A673 (cell line): ENCODE measurements around the gene ZNF496. TPM values are rescaled to one million over a fixed set of nuclear protein-coding genes. Genes with fewer than 3 reads are reported as not detected.

ENCODE experiments used
- BruUV-seq: library from RNA; stranded (reverse); fragments of 400-500 nt; replicated peaks from 2 replicates; lab custom pipeline; 2021; lab: Mats Ljungman, UMichigan
- CTCF ChIA-PET: fragments of 300-600 bp; sonication (Branson Sonifier 250); formaldehyde crosslinking; loops from one replicate; lab custom pipeline; 2022; ENCODE audit warnings: antibody characterized with exemption; lab: Charles Lee
- POLR2A ChIA-PET: fragments of 300-600 bp; sonication (Branson Sonifier 250); formaldehyde crosslinking; loops from one replicate; lab custom pipeline; 2022; ENCODE audit warnings: antibody characterized with exemption; ENCODE audit not compliant: low non-redundant PET; lab: Charles Lee
- DNase-seq: peaks from one replicate; pipeline ENCODE4 v3.0.0-alpha.2; 2015; ENCODE audit warnings: low spot score
- H3K27ac ChIP-seq: fragments of 200-600 bp; sonication (generic); 2 replicates; pipeline ENCODE4 v1.5.1; 2016; ENCODE audit warnings: mixed run types, low read depth, mild to moderate bottlenecking, mixed read lengths, antibody characterized with exemption, low read length; ENCODE audit not compliant: poor library complexity, severe bottlenecking
- H3K27me3 ChIP-seq: fragments of 200-600 bp; sonication (generic); replicated peaks from 2 replicates; pipeline ENCODE4 v1.6.1; 2017; ENCODE audit warnings: mixed run types, low read depth, mild to moderate bottlenecking, mixed read lengths, antibody characterized with exemption, low read length; ENCODE audit not compliant: insufficient read depth, poor library complexity
- H3K36me3 ChIP-seq: fragments of 200-600 bp; sonication (generic); 2 replicates; pipeline ENCODE4 v1.6.1; 2016; ENCODE audit warnings: mixed run types, mild to moderate bottlenecking, mixed read lengths, antibody characterized with exemption, low read length; ENCODE audit not compliant: insufficient read depth, poor library complexity, severe bottlenecking
- H3K4me1 ChIP-seq: fragments of 200-600 bp; sonication (generic); 2 replicates; pipeline ENCODE4 v1.6.1; 2017; ENCODE audit warnings: mixed run types, mild to moderate bottlenecking, mixed read lengths, antibody characterized with exemption, low read length; ENCODE audit not compliant: insufficient read depth, poor library complexity, severe bottlenecking
- H3K4me3 ChIP-seq: fragments of 200-600 bp; sonication (generic); 2 replicates; pipeline ENCODE4 v1.5.1; 2016; ENCODE audit warnings: low read depth, mixed run types, mild to moderate bottlenecking, mixed read lengths, low read length; ENCODE audit not compliant: poor library complexity, severe bottlenecking
- H3K9me3 ChIP-seq: fragments of 200-600 bp; sonication (generic); 2 replicates; pipeline ENCODE4 v1.6.1; 2016; ENCODE audit warnings: mixed run types, low read depth, mild to moderate bottlenecking, mixed read lengths, antibody characterized with exemption, low read length; ENCODE audit not compliant: poor library complexity, severe bottlenecking
- EZH2 ChIP-seq: fragments of 200-600 bp; sonication (generic); IDR thresholded peaks from 2 replicates; pipeline ENCODE4 v1.6.1; 2017; ENCODE audit warnings: borderline replicate concordance, low read depth, mild to moderate bottlenecking, mixed read lengths, antibody characterized with exemption, low read length; ENCODE audit not compliant: poor library complexity, severe bottlenecking
- intact Hi-C: fragments of 100-400 bp; cut with micrococcal nuclease; formaldehyde crosslinking; loops from one replicate; pipeline ENCODE4 v1.10.0; 2022; ENCODE audit not compliant: unreplicated experiment
- total RNA-seq: library from RNA; stranded (reverse); gene quantifications from 2 replicates; pipeline ENCODE4 v1.2.3, GENCODE V29; 2021
- TF ChIP-seq, protein P1 (sequence below): fragments of 300-800, 200-600 bp; sonication (generic); conservative IDR thresholded peaks from 2 replicates; pipeline ENCODE4 v1.5.1; 2017; ENCODE audit warnings: low read depth, mild to moderate bottlenecking, antibody characterized with exemption, low read length, moderate library complexity, mixed read lengths

The ZNF496 gene
- total RNA-seq, 1 experiment from 2014 or later = 30.2 TPM

DNA sequence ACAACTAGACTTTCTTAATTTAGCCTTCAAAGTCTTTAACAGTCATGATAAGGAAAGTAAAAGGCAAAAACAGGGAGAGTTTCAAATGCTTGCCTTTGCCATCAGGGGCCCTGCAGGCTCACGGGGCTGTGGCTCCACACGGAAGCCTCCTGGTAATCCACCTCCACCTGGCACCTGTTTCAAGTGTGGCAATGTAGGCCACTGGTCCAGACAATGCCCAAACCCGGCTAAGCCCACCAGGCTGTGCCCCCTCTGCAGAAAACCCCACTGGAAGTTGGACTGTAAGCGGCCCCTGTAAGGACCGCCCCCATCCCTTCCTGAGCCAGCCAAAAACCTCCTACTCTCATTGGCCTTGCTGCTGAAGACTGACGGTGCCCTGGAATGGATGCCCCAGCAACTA, 43.3 kb downstream of the ZNF496 start:
- Histone ChIP-seq H3K9me3 (no peaks in the 10 kb centered on the region), H3K36me3 (no peaks in the 10 kb centered on the region), H3K27me3 (no peaks in the 10 kb centered on the region), H3K4me1 (no peaks in the 10 kb centered on the region), H3K27ac (no peak overlapping the region), H3K4me3 (no peak overlapping the region)
- DNase-seq = no peak
- CTCF ChIA-PET = no interaction called here
- no TSS peak for BruUV-seq
- intact Hi-C loops = no loop called here
- POLR2A ChIA-PET = no interaction called here
- TF ChIP-seq, protein P1, sequence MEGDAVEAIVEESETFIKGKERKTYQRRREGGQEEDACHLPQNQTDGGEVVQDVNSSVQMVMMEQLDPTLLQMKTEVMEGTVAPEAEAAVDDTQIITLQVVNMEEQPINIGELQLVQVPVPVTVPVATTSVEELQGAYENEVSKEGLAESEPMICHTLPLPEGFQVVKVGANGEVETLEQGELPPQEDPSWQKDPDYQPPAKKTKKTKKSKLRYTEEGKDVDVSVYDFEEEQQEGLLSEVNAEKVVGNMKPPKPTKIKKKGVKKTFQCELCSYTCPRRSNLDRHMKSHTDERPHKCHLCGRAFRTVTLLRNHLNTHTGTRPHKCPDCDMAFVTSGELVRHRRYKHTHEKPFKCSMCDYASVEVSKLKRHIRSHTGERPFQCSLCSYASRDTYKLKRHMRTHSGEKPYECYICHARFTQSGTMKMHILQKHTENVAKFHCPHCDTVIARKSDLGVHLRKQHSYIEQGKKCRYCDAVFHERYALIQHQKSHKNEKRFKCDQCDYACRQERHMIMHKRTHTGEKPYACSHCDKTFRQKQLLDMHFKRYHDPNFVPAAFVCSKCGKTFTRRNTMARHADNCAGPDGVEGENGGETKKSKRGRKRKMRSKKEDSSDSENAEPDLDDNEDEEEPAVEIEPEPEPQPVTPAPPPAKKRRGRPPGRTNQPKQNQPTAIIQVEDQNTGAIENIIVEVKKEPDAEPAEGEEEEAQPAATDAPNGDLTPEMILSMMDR = no peak
- no peak for TF ChIP-seq EZH2

DNA sequence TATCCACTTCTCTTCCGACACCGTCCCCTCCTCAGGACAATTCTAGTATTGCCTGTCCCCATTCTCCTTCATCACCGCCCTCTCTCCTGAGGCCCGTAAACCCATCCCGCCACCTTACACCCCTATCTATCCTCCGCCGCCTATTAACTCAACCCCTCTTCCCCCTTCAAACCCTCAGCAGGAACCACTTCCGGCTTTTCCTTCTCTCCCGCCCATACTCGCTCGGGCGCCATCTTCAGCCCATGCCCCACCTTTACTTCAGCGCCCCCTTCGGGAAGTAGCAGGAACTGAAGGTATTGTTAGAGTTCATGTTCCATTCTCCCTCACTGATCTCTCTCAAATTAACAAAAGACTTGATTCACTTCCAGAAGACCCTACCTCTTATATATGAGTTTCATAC, 44.2 kb downstream of the ZNF496 start:
- no peak for TF ChIP-seq EZH2
- TF ChIP-seq, protein P1 = peak; percentile 40
- Histone ChIP-seq H3K4me1 (no peaks in the 10 kb centered on the region), H3K36me3 (no peaks in the 10 kb centered on the region), H3K27ac (no peak overlapping the region), H3K9me3 (no peaks in the 10 kb centered on the region), H3K4me3 (no peak overlapping the region), H3K27me3 (no peaks in the 10 kb centered on the region)
- intact Hi-C loops = no loop called here
- DNase-seq = no peak
- CTCF ChIA-PET = no interaction called here
- POLR2A ChIA-PET = no interaction called here
- BruUV-seq = no TSS peak

DNA sequence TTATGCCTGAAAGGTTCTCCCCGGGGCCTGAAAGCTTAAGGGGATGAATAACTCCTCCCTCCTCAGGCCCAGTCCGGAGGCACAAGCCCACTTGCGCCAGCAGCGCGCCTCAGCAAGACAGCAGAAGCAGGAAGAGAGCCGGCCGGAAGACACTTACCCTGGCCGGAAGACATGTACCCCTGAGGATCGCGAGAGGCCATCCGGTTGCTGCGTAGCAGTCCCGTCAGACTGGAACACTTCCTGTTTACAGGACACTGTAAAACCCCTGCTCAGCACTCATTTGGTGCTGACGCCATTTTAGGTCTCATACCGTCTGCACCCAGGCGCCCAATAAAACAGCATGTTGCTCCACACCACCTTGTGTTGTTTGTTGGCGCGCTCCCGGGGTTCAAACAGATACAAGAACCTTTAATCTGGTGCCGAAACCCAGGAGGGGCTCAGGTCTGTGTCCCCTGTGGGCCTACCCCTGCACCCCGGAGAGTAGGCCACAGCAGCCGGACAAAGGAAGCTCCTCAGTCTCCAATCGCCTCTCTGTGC, 45.5 kb downstream of the ZNF496 start:
- Histone ChIP-seq H3K4me3 (no peak overlapping the region), H3K27me3 (no peaks in the 10 kb centered on the region), H3K9me3 (no peaks in the 10 kb centered on the region), H3K4me1 (no peaks in the 10 kb centered on the region), H3K36me3 (no peaks in the 10 kb centered on the region), H3K27ac (no peak overlapping the region)
- BruUV-seq = no TSS peak
- intact Hi-C loops = no loop called here
- ChIA-PET POLR2A (no interaction called here), CTCF (no interaction called here)
- no peak for DNase-seq
- TF ChIP-seq, protein P1 = no peak
- no peak for TF ChIP-seq EZH2
